LoVo (cell line): ENCODE results near the gene TMEM109.

ENCODE experiments used
- DNase-seq: peaks from one replicate; pipeline ENCODE4 v3.0.0-alpha.2; 2016; ENCODE audit warnings: low spot score

Gene TMEM109

DNA sequence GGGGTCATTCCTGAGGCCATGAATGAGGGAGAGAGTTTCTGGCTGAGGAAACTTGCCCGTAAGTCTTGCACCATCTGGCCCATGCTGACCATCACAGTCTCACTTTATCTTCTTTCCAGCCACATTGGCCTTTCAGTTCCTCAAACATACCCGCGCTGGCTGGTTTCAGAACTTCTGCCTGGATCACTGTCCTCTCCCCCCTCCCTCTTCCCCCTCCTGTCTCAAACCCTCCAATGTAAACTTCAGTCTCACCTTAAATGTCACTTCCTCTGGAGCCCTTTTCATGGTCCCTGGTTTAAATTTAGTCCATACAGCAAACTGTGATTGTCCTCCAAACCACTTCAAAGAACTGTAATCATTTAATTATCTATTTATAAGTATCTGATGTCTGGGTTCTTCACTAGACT, 3.7 kb upstream of the TMEM109 start:
- DNase-seq = no peak

DNA sequence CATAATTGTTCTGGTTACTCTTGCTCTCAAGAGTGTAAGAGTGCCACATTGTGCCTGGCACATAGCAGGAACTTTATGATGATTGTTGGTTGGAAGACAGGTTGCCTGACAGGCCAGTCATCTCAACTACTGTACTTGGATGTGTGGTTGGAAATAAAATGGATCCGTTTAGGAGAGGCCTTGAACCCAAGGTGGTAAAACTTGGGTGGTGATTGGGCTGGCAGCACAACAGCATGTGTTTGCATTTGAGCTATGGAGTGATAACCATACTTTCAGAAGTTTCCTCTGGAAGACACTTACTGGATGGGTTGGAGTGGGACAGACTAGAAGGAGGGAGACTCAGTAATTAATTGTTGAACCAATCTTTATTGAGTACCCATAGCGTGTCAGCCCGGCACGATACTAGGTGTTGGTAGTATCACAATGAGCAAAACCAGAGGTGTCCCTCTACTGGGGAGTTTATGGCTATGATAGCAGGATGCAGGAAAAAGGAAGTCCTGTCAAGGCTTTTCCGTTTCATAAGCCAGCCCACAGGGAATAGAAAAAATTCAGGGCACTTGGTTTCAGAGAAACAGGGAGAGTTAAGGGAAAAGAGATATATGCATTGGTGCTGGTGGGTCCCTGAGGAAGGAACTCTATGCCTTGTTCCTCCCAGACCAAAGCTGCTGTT, 3.1 kb upstream of the TMEM109 start:
- no peak for DNase-seq

DNA sequence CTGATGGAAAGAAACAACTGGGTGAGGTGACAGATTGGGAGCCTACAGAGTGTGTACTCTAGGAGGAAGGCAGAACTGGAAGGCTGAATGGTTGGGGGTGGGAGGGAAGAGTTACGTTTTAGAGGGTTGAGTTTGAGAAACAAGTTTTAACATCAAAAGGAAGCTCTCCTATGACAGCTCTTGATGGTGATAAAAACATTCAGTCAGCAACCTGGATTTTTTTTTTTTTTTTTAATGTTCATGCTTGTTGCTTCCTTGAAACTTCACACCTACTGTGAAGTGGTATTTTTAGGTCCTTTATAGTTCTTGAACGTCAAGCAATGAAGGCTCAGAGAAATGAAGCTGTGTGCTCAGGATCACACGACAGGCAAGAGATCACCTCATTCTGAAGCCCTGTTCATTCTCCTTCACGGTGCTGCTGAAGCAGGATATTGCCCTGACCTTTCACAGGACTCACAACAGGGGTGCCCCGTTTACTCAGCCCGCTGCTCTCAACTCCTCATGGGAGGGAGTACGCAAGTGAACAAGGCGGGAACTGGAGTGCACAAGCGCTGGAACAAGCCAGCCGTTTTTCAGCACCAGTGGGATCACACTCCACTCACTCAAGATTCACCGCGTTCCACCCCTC, 1.6 kb upstream of the TMEM109 start:
- DNase-seq = no peak

DNA sequence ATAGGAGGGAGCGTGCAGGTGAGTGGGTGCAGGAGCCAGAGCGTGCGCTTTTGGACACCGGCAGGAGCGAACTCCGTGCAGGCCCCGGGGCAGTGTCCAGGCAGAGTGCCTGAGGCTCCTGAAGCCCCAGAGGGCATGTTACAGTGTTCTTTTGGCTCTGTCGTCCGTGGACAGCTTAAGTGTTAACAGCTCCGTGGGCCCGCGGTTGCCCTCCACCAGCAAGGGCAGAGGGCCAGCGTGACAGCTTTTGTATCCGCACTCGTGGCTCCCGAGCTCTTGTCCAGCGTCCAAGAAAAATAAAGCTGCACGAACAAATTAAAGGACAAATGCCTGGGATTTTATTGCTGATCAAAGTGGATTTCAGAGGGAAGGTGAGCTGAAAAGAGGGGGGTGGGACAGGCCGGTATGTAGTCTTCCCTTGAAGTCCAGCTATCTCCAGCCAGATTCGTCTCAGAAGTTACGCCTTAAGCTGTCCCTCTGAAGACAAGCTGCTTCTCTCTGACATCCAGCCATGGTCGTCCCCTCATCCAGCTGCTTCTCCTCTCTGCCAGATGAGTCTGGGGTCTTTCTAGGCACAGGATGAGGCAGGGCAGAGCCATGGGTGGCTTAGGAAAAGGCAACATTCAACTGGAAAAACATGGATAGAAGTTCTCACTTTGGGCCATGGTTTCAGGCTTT, 968 bp upstream of the TMEM109 start:
- DNase-seq = no peak

DNA sequence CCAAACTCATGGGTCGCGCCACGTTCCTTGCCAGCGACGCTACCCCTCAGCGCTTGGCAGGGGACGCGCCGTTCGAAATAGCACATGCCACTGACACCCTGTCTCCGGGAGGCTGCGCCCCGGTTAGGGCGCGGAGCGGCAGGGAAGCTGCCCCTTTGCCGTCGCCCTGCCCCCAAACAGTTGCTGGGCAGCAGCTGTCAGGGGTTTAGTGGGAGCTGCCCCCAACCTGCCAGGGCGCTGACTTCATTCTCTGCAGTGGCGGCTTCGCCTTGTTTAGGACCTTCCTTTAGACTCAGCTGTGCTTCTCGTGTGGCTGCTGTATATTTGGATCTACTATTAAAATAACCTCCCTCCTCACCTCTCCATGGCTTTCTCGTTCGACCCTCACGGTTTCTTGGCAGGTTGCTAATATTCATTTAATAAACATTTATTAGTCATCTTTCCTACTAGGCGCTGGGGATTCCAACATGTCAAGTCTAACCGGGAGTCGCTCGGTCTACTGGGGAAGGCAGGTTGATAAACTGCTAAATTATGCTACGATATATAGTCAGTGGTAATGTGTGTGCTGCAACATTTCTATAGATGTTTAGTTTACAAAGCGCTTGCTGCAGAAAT, 782 bp downstream of the TMEM109 start:
- DNase-seq = no peak

DNA sequence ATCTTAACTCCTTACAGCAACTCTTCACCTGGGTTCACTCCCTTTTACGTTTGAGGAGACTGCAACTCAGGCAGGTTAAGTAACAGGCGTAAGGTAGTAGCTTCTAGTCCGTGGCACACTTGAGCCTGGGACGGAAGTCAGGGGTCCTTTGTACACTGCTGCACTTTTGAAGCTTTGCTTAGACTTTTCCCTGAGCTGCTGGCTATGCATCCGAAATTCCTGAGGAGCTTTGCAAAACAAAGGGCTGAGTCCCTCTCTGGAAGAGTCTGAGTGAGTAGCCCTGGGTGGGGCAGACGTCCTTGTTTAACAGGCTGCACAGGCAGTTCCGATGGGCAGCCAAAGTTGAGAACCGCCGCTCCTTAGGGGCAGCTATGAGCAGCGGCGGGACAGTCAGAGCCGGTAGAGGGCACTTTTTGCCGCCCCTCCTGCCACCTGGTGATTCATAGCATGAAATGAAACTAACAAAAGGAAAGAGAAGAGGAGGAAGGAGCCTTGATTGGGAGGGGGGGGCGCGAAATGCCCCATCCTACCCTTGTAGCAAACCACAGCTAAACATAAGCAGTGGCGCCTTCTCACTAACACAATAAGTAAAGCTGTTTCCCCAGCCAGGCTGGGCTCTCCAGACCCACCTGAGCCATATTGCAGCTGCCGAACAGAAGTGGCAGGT, 1.4 kb downstream of the TMEM109 start:
- peak; percentile 67 for DNase-seq

DNA sequence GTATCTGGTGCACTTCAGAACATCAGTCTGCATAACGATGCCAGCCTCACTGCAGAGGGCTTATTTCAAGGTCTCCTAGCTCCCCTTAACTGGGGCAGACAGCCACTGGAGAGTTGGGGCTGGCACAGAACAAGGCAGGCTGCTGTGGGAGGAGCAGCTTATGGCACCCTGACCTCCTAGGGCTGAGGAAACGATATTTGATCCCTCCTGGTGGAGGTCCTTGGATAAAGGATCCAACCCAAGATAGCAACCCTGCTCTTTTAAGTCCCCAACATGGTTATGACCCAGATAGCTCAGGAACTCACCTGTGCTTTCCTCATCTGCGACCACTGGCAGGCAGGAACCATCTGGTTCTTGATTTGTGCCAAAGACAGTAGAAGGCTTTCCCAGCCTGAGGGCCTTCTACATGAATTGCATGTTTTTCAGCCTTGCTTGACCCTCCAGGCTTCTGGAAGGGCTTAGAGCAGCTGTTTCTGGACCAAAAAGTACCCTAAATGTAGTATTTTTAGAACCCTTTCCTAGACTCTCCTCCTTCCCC, 2.8 kb downstream of the TMEM109 start:
- no peak for DNase-seq

DNA sequence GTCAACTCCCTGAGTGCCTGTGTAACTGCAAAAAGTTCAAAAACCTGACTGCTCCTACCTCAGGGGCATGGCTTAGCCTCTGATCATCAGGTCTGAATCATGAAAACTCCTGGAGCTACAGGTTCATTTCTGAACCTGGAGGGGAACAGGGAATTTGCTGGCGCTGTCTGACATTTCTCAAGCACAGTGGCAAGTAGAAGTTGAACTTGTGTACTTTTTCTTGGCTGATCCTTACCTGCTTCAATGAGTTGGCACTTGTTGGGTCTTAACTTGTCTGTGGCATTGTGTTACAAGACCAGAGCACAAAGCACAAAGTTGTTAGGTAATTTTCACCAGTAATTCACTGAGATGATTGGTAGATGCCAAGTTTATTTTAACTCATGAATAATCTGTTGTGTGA, 3.3 kb downstream of the TMEM109 start:
- no peak for DNase-seq

DNA sequence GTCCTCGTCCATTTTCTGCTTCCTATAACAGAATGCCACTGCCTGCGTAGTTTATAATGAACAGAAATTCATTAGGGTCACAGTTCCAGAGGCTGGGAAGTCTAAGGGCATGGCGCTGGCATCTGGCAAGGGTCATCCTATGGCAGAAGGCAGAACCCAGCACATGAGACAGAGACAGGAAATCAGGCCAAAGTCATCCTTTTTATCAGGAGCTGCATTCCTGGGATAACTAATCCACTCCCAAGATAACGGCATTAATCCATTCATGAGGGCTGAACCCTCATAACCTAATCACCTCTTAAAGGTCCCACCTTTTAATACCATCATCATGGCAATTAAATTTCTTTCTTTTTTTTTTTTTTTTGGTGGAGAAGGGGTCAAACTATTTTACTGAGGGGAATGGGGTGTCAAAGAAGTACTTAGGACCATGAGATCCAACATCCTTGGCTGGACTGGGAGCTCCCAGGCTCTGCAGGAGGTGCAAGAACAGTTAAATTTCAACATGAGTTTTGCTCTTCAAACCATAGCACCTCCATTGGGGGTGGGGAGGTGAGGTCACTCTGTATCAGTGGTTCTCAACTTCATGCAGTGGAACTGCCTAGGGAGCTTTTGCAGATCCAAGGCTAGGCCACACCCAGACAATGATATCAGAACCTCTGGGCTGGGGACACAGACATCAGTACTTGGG, 4.4 kb downstream of the TMEM109 start:
- DNase-seq = no peak

DNA sequence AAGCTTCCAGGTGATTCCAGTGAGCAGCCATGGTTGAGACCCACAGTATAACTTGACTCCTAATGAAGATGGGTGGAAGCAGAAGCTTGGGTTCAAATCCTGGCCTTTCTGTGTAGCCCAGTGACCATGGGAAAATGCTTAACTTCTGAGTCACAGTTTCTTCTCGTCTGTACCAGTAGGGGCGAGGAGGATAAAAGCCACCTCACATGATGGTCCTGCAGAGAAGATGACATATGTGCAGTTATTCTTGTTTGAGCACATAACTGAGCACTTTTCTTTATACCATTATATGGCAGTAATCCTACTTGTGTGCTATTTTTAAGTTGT, 4.9 kb downstream of the TMEM109 start:
- DNase-seq = no peak

DNA sequence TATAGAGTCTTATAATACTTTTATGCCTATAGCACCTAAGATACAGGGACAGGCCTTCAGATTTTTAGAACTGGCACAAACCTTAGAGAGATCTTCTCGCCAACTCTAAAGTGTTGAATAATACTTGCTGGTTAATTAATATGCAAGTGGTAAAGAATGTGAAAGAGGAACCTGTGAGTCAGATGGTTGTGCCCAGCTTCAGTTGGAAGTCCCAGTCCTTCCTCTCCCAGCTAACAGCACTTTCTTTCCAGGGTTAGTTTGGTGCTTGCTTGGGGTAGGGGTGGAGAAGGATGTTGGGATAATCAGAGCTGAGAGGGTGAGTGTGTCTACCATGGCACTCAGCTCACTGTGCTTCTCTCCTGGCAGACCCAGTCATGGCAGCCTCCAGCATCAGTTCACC, 5.4 kb downstream of the TMEM109 start:
- no peak for DNase-seq

DNA sequence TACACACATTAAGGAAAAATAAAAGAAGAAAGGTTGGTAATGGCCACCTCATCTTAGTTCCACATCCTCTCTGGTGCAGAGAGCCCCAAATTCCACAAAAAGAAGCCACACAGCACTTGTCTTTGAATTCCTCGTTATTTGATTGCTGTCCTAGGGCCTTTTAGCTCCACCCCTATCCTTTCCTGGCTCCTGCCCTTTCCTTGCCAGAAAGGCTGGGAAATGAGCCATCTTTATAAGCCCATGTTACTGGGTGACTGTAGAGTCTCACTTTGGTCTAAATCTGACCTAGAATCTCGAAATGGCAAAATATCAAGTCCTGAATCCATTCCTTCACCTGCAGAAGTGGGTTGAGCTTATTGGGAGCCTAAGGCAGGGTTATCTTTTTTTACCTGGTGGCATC, 6.0 kb downstream of the TMEM109 start:
- DNase-seq = no peak

DNA sequence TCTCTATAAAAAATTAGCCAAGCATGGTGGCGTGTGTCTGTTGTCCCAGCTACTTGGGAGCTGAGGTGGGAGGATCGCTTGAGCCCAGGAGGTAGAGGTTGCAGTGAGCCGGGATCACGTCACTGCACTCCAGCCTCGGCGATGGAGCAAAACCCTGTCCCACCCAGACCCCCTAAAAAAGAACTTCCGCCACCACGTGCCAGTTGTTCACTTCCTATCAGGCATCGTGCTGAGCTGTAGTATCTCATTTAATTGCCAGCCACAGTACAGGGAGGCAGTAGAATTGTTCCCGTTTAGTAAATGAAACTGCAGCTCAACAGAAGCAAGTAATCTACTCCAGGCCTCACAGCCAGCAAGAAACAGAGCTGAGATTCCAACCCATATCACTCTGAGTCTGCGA, 7.3 kb downstream of the TMEM109 start:
- no peak for DNase-seq

DNA sequence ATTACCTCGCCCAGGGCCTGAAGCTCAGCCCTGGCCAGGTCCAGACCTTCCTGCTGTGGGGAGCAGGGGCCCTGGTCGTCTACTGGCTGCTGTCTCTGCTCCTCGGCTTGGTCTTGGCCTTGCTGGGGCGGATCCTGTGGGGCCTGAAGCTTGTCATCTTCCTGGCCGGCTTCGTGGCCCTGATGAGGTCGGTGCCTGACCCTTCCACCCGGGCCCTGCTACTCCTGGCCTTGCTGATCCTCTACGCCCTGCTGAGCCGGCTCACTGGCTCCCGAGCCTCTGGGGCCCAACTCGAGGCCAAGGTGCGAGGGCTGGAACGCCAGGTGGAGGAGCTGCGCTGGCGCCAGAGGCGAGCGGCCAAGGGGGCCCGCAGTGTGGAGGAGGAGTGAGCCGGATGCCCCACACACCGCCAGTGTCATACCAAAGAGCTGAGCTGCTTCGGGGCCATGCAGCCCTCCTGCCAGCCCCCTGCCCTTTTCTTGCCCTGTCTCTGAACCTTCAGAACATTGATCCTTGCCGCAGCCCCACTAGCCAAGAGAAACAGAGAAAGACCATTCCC, 7.9 kb downstream of the TMEM109 start:
- DNase-seq = no peak

DNA sequence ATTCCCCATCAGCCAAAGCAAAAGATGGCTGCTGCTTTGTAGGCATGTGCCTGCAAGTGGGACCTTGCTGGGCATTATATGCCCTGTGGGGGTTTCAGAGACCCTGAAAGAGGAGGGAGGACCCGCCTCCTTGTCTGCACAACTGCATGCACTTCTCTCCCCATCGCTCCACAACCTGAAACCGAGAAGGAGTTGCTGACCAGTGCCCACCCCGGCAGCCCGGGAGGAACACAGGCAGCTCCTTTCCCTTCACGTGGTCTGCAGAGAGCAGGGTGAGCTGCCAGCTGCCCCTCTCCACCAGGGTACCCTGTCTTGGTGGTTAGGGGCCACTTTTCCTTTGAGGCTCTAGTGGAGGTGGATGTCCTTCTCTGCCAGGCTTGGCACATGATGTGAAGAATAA, 8.9 kb downstream of the TMEM109 start:
- no peak for DNase-seq

DNA sequence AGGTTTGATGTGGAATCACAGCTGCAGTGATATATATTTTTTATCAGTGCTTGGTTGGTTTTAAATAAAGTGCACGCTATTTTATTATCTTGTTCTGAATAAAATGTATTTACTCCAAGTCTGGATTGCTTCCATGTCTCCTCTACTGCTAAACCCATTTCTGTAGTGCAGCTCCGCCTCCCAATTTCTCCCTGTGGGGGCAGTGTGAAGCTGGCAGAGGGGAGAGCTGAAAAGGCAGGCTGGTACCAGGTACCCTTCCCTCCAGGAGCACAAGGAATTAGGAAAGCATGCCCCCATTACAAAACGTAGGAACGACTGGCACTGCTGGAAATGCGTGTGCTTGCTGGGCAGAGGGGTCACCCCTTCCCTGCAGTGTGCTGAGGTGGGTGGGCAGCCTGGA, 9.4 kb downstream of the TMEM109 start:
- no peak for DNase-seq

DNA sequence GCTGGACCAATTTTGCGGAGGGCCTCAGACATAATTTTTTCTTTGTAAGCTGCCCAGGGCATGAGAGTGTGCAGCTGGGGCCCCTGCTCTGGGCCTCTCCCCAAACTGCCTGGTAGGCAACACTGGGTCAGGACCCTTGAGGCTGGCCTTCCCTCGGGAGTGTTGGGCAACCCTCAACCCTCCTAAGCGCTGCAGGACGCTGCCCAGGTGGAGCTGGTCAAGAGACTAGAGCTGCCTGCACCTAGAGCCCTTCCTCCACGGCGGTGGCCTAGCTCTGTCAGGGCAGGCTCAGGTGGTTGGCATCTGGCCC, 9.8 kb downstream of the TMEM109 start:
- no peak for DNase-seq

DNA sequence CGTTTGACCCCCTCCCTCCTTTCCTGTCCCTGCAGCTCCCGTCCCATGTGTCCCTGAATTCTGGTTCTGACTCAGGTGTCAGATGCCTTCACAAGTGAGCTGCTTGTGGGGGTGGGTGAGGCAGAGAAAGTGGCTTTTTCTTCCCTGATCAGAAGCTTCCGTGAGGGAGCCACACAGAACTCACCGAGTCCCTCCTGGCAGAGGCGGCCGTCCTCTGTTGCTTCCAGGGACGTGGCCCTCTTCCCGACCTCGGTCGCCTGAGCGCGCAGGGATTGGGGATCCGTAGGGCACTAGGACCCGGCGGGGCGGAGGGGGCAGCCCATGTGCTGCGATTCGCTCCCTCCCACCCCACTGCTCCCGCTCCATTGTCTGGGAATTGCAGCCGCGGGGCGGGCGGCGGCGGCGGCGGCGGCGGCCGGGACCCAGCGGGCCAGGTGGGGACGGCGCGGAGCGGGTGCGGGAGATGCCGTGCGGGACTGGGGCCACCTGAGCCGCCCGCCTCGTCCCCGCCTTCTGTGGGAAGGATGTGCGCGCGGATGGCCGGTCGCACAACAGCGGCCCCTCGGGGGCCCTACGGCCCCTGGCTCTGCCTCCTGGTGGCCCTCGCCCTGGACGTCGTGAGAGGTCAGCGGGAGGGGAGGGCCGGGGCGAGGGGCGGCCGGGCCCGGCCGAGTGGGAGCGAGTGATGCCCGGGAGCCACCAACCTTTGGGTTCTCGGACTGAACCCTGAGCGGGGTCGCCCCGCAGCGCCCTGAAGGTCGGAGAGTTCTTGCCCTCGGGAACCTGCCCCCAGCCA, 10.3 kb downstream of the TMEM109 start, which contains the start of gene TMEM132A:
Gene TMEM132A (plus strand): TSS at position 351 of the 796 bp plus-strand sequence. CDS start 174 bp downstream, at position 525.
- DNase-seq = peak; percentile 82

DNA sequence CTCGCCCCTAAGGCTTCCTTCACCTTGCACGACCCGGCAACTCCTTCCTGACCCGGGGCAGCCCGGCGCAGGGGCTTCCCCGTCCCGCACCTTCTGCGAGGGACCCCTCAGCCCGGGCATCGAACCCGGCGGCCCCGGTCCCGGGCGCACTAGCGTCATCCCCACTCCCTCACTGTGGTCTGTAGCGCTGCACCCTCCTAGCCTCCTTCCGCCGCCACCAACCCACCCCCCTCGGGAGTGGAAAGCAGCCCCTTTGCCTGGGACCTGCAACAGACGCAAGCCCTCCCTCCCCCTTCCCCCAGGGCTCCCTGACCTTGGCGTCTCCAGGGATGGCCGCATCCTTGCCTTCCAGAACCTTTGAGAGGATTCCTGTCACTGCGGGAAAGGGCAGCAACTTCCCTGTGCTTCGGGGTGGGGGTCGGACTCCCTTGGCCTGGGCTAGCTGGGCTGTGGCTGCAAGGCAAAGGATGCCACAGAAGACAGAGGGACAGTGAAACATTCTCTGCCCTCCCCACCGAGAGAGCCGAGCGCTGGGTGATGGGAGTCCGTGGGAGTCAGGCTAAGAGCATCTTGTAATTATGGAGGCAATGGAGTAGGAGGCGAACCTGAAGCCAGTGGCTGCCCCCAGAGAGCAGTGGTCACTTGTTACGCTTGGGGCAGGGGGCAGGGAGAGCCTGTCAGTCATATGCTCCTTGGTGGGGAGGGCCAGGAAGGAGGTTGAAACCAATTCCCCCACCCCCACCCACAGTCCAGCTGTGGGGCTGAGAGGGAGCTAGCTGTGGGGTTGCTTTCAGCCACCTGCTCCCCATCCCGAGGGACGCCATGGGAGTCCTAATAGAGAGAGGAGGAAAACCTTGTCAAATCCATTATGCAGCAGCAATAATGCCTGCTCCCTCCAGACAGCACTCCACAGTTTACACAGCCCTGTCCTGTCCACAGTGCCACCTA, 11.2 kb downstream of the TMEM109 start:
- no peak for DNase-seq

DNA sequence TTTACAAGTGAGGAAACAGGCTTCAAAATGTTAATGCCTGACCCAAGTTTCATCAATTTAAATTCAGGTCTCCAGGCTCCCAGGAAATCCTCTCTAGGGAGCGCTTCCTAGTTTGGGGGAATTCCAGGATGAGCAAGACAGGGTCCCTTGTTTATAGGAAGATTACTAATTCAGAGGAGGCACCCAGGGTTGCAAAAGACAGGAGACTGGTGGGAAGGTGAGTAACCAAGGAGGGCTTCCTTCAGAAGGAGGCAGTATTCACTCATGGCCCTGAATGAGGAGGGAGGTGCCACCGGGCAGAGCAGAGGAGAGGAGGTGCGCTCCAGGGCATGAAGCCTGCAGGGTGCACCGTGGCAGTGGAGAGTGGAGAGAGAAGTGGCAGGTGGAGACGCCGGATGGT, 11.9 kb downstream of the TMEM109 start:
- DNase-seq = no peak
